ENCODE results near the gene GMPPB. TPM values are rescaled to one million over a fixed set of nuclear protein-coding genes. Genes with fewer than 3 reads are reported as not detected.
A peak's percentile ranks its signal among the peaks of the same experiment; 100 is the strongest.

The GMPPB gene
- total and polyA plus RNA-seq, 2 of the 8 experiments (the other 6 are each of a cell fraction or from before 2014, with no cell fraction given): 20.9 to 23.9 TPM

DNA sequence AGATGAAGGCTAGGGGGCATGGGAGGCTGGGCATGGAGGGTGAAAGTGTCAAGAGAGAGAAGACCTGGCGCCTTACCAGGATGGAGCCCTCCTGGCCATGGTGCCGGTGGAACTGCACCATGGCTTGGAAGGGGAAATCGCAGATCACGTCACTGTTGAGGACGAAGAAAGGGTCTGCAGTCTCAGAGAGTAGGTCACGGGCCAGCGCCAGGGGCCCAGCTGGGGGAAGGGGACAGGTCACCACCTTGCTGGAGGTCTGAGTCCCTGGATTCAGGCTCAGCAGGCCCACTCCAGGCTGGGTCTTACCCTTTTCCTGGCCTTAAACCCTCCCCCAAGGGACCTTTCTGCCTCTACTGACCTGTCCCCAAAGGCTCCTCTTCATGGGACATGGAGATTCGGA lies 855 bp downstream of the GMPPB start:
- FAIRE-seq: no peak
- peaks cover 0 to 8% of the 10 kb centered on the region in 2 experiments; a peak in 1 of 4 replicates for H3K79me2 ChIP-seq (ENCODE audit: control insufficient read depth in 1 of 2, insufficient read depth in 2 of 2, low read length in 2 of 2)
- H3K36me3 ChIP-seq (ENCODE audit: control insufficient read depth in 2 of 4, insufficient read depth in 4 of 4, low read length in 3 of 4): peaks cover 10 to 18% (median 16%) of the 10 kb centered on the region in 4 experiments
- TF ChIP-seq PHF8 (conservative IDR thresholded peaks at IDR 0.05; ENCODE audit: low read depth, low read length): no peak
- no peak for TF ChIP-seq CTCF (IDR thresholded peaks at IDR 0.05; ENCODE audit: control extremely low read depth in 1 of 3, insufficient read depth in 1 of 3, low read depth in 1 of 3, low read length in 3 of 3)
- TF ChIP-seq, protein P1, sequence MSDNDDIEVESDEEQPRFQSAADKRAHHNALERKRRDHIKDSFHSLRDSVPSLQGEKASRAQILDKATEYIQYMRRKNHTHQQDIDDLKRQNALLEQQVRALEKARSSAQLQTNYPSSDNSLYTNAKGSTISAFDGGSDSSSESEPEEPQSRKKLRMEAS (IDR thresholded peaks at IDR 0.05): no peak
- TF ChIP-seq POU5F1 (IDR thresholded peaks at IDR 0.05; ENCODE audit: low read depth, low read length): no peak
- TF ChIP-seq E2F6 (IDR thresholded peaks at IDR 0.05): no peak
- TF ChIP-seq CHD2 (IDR thresholded peaks at IDR 0.05; ENCODE audit: low read length): no peak
- TF ChIP-seq ZNF274 (IDR thresholded peaks at IDR 0.05; ENCODE audit: borderline replicate concordance, extremely low read depth, low read length): no peak
- TF ChIP-seq RAD21 (IDR thresholded peaks at IDR 0.05 in 1 of 2, conservative IDR thresholded peaks at IDR 0.05 in 1 of 2; ENCODE audit: low read depth in 2 of 2, low read length in 2 of 2): no peak

More for the DNA sequence above, 855 bp downstream of the GMPPB start:
- no peak overlapping the region for H3K23ac ChIP-seq (ENCODE audit: insufficient read length)
- no peaks in the 10 kb centered on the region for H3K27me3 ChIP-seq (replicated peaks in 1 of 4; ENCODE audit: control insufficient read depth in 3 of 4, extremely low read depth in 1 of 4, insufficient read depth in 3 of 4, low read length in 3 of 4)
- no peaks in the 10 kb centered on the region for H3K9me3 ChIP-seq (ENCODE audit: insufficient read depth in 2 of 2, low read depth in 1 of 2, low read length in 1 of 2)
- no peak overlapping the region for H4K91ac ChIP-seq (replicated peaks; ENCODE audit: insufficient read length, low read length)
- H3K4me2 ChIP-seq (ENCODE audit: insufficient read depth in 1 of 2, low read depth in 2 of 2, low read length in 2 of 2): peak overlapping the region; percentile 59 to 92
- 0 out of 2 replicates have a peak overlapping the region, but pooled peaks have one; percentile 44 for H2BK5ac ChIP-seq (ENCODE audit: low read depth, low read length)
- no peak overlapping the region for H3K18ac ChIP-seq (ENCODE audit: extremely low read depth, low read length)
- peak overlapping the region; percentile 70 to 97 (median 94) for H3K4me3 ChIP-seq (ENCODE audit: extremely low read depth in 1 of 4, insufficient read depth in 2 of 4, low read depth in 3 of 4, low read length in 4 of 4)
- H3K79me1 ChIP-seq (ENCODE audit: low read depth, low read length): peaks cover 5% of the 10 kb centered on the region; the same call in 1 of the 2 replicates
- H2BK120ac ChIP-seq (replicated peaks; ENCODE audit: low read depth, low read length): no peak overlapping the region
- H2BK20ac ChIP-seq (ENCODE audit: low read length): no peak overlapping the region
- no peak overlapping the region for H2AFZ ChIP-seq (ENCODE audit: low read length)
- H4K20me1 ChIP-seq (replicated peaks in 1 of 2; ENCODE audit: control insufficient read depth in 1 of 2, insufficient read depth in 2 of 2, low read length in 2 of 2): peaks cover 7 to 26% of the 10 kb centered on the region in 2 experiments
- peak overlapping the region; percentile 93; the same call in 1 of the 2 replicates for H4K8ac ChIP-seq (ENCODE audit: extremely low read depth, insufficient read depth, low read length)
- H3K14ac ChIP-seq (ENCODE audit: insufficient read length): no peak overlapping the region
- ChIA-PET POLR2A (ENCODE audit: partially characterized antibody) (interaction anchor here (1.0 to 7.3 kb wide), 7 partner anchors 8 to 64 kb away, joined by 3 to 41 read pairs (median 6); partner anchors contain the start of gene IP6K1), CTCF (ENCODE audit: partially characterized antibody) (interaction anchor here (0.7 to 1.3 kb wide), 5 partner anchors 19 to 184 kb away, joined by 3 to 6 read pairs (median 3); no protein-coding TSS in a partner anchor)
- no peak overlapping the region for H3K4ac ChIP-seq (replicated peaks; ENCODE audit: insufficient read length, low read depth, low read length)
- H3K23me2 ChIP-seq (ENCODE audit: low read depth, low read length): peaks cover 16% of the 10 kb centered on the region; the same call in 1 of the 2 replicates
- H2AK5ac ChIP-seq (ENCODE audit: low read depth, low read length): no peak overlapping the region
- H2BK15ac ChIP-seq (ENCODE audit: low read length): no peak overlapping the region
- peak overlapping the region in 3 of 4 experiments; percentile 73 to 87 (median 83); a peak in 6 of 7 replicates for H3K9ac ChIP-seq (replicated peaks in 1 of 4; ENCODE audit: extremely low read depth in 1 of 4, low read depth in 3 of 4, low read length in 3 of 4)
- H3K4me1 ChIP-seq (replicated peaks in 1 of 4; ENCODE audit: control insufficient read depth in 3 of 4, insufficient read depth in 4 of 4, low read length in 3 of 4): peaks cover 0 to 27% (median 15%) of the 10 kb centered on the region in 4 experiments; a peak in 6 of 7 replicates
- H3K27ac ChIP-seq (ENCODE audit: low read depth, low read length): no peak overlapping the region
- DNase-seq (ENCODE audit: low read depth in 1 of 2, low spot score in 2 of 2): peak in 1 of 2 experiments; percentile 41
- H2BK12ac ChIP-seq (ENCODE audit: low read depth, low read length): no peak overlapping the region
- no peak overlapping the region for H4K5ac ChIP-seq (ENCODE audit: insufficient read length, low read depth, low read length)
- no peak overlapping the region for H3K56ac ChIP-seq (replicated peaks; ENCODE audit: insufficient read length, low read depth, low read length)
- 74% methylated on average over 8 of the region's 8 CpGs; no CpG with 5 or more reads in 1 of the 2 experiments for WGBS, 2 experiments (ENCODE audit: extremely low coverage in 1 of 2, insufficient coverage in 1 of 2, insufficient read length in 1 of 2, insufficient replicate concordance in 2 of 2, low coverage in 1 of 2, low lambda C conversion rate in 2 of 2, missing lambda C conversion rate in 1 of 2)

Measured in H1 (cell line).